Activated CD8-positive, alpha-beta memory T cell treated with anti-CD3 and anti-CD28 coated beads, Interleukin-2, amount 50 U/mL, for 24 hours (primary cell): ENCODE measurements around the gene BANP.
"Not testable (repeated sequence)": the region's sequence is repeated elsewhere in the genome, so short reads cannot be mapped to it uniquely, and the experiment has no call there.

Source experiments
- DNase-seq: peaks from one replicate; pipeline ENCODE4 v3.0.0-alpha.2; 2020; ENCODE audit errors: extremely low read depth

Gene BANP

GRCh38 chr16:88014954-88015805 is 63.9 kb downstream of the BANP start:
- DNase-seq: no peak

- DNase-seq: no peak
These were observed 64.5 kb downstream of the BANP start for GRCh38 chr16:88015806-88016140.

DNA sequence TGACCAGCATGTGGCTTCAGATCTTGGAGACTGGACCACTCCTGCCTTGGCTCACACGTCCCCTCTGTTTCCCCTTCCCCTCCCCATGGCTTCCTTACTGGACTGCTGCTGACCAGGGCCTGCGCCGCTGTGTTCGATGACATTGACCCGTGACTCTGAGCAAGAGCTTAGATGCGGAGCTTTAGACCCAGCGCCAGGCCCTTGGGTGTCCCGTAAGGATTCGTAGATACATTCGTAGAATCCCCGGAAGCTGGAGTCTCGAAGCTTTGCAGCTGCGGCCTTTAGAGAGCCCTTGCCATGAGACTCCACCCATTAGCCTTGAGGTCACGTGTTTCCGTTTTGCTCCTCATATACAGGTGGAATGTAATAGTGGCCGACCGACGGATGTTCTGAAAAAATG is 65.2 kb downstream of the BANP start:
- not testable (repeated sequence) for DNase-seq

DNA sequence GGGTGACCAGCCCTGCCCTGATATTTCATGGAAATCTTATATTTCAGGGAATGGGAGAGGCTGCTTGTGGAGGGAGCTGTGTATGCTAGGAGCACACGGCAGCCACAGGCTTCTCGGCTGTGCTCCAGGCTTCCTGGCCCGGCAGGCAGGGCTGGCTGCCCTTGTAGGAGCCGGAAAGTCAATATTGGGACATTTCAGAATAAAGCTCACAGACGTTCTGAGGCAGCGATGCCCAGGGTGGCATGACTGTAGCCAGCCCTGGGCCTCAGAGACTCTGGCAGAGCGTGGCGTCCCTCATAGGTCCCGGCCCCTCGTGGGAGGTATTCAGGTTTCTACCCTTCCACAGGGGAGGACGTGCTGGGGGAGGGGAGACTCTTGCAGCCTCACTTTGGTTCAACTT is 65.7 kb downstream of the BANP start:
- no peak for DNase-seq

- no peak for DNase-seq
These were observed 66.4 kb downstream of the BANP start for GRCh38 chr16:88017587-88018101.

- not testable (repeated sequence) for DNase-seq
These were observed 67.1 kb downstream of the BANP start for GRCh38 chr16:88018382-88018781.

- DNase-seq: not testable (repeated sequence)
These were observed 68.0 kb downstream of the BANP start for GRCh38 chr16:88019041-88019820.

- DNase-seq: no peak
These were observed 68.7 kb downstream of the BANP start for GRCh38 chr16:88019821-88020515.

- no peak for DNase-seq
These were observed 69.3 kb downstream of the BANP start for GRCh38 chr16:88020516-88020885.

GRCh38 chr16:88021041-88021970 is 70.1 kb downstream of the BANP start:
- not testable (repeated sequence) for DNase-seq

GRCh38 chr16:88022076-88023042 is 71.1 kb downstream of the BANP start:
- DNase-seq: no peak

DNA sequence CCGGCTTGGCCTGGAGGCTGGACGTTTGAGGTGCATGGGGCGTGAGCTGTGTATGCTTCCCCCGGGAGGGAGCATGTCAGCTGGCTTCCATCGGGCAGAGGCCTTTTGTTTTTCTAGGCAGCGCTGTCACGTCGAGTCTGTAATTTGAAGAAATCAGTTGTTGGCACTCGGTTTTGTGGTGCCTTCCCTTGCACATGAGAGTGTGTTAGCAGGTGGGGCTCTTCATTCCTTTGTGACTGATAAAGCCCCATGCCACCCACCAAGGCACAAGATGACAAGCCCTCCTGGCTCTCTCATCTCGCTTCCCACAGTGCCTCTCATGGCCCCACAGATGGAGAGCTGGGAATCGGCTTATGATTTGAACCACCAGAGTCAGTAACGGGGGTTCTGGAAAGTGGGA is 72.1 kb downstream of the BANP start:
- DNase-seq: no peak

DNA sequence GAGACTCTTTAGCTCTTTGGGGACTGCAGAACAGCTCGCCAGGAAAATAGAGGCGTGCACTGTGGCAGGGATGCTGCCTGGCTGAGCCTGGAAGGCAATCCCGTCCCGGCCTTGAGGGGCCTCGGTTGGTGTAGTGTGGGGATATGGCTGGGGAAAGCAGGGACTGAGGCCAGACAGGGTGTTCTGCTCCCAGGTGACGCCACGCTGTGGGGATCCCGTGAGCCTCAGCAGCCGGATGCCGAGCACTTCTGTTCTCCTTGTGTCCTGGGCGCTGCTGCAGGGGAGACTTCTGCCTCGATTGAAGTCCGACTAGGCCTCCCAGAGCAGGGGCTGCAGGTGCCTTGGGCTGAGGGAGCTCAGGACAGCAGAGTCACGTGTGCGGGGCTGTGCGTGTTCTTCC is 72.6 kb downstream of the BANP start:
- DNase-seq: no peak

DNA sequence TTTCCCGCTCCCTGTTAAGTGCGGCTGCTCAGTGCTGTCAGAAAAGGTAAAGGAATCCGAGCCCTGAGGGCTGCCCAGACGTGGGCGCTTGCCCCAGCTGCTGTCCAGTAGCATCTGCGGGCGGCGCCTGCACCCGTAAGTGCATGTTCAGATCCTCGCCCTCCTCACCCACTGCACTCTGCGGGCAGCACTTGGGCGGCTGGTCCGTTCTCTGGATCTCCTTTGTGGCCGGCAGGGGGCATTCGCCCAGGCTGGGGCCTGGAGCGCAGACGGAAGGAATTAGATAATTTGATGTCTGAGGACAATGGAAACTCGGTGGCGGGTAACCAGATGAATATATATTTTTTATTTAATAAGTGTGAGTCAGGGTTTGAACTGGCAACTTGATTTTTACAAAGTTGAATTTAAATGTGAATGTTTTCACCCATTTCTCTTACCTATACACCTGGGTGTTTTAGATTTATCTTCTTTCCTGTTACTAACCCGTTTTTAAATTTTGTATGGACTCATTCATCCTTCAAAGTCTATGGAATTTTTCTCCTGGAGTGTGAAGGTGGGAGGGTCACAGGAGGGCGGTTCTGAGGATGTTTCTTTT is 73.4 kb downstream of the BANP start:
- DNase-seq: not testable (repeated sequence)

DNA sequence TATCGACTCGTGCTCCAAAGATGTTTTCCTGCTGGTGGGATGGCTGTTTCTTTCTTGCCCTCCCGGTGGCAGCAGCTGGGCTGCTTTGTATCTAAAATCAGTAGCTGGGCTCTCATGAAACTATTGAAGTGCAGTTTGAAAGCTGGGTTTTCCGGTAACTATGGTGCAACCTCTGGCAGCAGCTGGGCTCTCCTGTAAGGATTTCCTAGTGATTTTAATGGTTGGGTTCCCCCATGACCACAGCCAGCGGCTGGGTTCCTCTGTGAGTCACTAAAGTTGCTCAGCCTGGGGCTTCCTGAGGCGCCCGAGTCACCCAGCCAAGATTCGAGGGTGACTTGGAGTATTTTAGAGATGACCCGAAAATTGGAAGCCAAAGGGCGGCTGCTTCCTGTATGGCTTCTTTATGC is 73.9 kb downstream of the BANP start:
- DNase-seq: not testable (repeated sequence)

- not testable (repeated sequence) for DNase-seq
These were observed 74.8 kb downstream of the BANP start for GRCh38 chr16:88025828-88026555.

DNA sequence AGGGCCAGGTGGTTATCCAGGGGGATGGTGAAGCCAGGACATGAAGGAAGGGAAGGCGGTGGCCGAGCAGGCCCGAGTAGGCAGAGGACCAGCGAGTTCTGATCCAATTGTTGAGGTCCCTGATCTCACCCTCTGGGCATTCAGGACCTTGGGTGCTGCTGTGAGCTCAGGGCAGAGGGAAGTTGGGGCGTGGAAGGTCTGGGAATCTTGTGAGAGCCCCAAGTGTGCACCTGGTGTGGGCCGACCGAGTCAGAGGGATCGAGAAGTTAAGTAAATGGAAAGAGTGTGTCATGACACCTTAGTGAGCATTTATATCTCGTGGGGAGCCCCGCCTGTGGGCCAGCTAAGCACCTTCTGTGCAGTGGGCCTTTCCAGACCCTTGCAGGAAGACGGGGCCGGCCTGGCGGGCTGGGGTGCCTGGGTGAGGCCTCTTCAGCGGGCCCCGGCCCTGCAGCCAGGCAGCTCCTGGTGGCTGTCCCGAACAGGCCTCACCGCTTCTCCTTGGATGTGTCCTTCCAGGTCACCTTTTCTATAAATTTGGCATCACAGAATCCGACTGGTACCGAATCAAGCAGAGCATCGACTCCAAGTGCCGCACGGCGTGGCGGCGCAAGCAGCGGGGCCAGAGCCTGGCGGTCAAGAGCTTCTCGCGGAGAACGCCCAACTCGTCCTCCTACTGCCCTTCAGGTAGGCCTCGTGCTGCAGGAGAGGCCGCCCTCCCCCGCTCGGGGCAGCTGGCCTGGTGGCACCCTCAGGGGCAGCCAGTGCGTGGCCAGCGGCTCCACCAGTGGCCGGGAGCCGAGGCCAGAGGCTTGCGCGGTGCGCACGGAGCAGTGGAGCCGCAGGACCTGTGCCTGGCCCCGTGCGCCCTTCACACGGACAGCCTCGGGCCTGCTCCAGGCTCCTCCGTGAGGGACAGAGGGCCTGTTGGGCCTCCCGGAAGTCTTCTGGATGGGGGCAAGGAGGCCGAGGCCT is 76.0 kb downstream of the BANP start:
- no peak for DNase-seq
